KMS-11 (cell line): ENCODE data around the gene RNF220.

Experiments used
- H2AFZ ChIP-seq: fragments of 200-600 bp; sonication (generic); 2 replicates; pipeline ENCODE4 v1.6.1; 2016; ENCODE audit warnings: antibody characterized with exemption, mixed run types, low read depth
- H3K27ac ChIP-seq: fragments of 200-600 bp; sonication (generic); 2 replicates; pipeline ENCODE4 v1.6.1; 2016; ENCODE audit warnings: mild to moderate bottlenecking, mixed run types
- H3K27me3 ChIP-seq: fragments of 200-600 bp; sonication (generic); 2 replicates; pipeline ENCODE4 v1.6.1; 2017; ENCODE audit warnings: mild to moderate bottlenecking, low read depth, mixed run types, moderate library complexity; ENCODE audit not compliant: insufficient read depth
- H3K36me3 ChIP-seq: fragments of 200-600 bp; sonication (generic); 2 replicates; pipeline ENCODE4 v1.6.1; 2017; ENCODE audit warnings: mild to moderate bottlenecking, mixed run types; ENCODE audit not compliant: insufficient read depth
- H3K4me1 ChIP-seq: fragments of 200-600 bp; sonication (generic); 2 replicates; pipeline ENCODE4 v1.6.1; 2016; ENCODE audit warnings: mild to moderate bottlenecking, low read depth, mixed run types; ENCODE audit not compliant: poor library complexity, severe bottlenecking
- H3K4me2 ChIP-seq: fragments of 200-600 bp; sonication (generic); 2 replicates; pipeline ENCODE4 v1.7.0; 2016; ENCODE audit warnings: mild to moderate bottlenecking, mixed run types
- H3K4me3 ChIP-seq: fragments of 200-600 bp; sonication (generic); IDR thresholded peaks from 2 replicates; pipeline ENCODE4 v1.6.1; 2017; ENCODE audit warnings: low read depth, low read length, mixed read lengths; ENCODE audit not compliant: insufficient read depth
- H3K79me2 ChIP-seq: fragments of 200-600 bp; sonication (generic); 2 replicates; pipeline ENCODE4 v1.6.1; 2016; ENCODE audit warnings: low read depth, mixed run types; ENCODE audit not compliant: insufficient read depth
- H3K9ac ChIP-seq: fragments of 200-600 bp; sonication (generic); 2 replicates; pipeline ENCODE4 v1.6.1; 2016; ENCODE audit warnings: mild to moderate bottlenecking, mixed run types
- H4K20me1 ChIP-seq: fragments of 200-600 bp; sonication (generic); 2 replicates; pipeline ENCODE4 v1.6.1; 2016; ENCODE audit warnings: mild to moderate bottlenecking, mixed run types; ENCODE audit not compliant: insufficient read depth
- CTCF ChIP-seq: fragments of 200-600 bp; sonication (generic); conservative IDR thresholded peaks from 2 replicates; pipeline ENCODE4 v1.6.1; 2017; ENCODE audit warnings: low read depth, mild to moderate bottlenecking, antibody characterized with exemption, low read length, moderate library complexity, mixed read lengths

Gene RNF220

GRCh38 chr1:44609768-44610526 is 204.9 kb downstream of the RNF220 start:
- TF ChIP-seq CTCF: no peak
- no peak overlapping the region for H2AFZ ChIP-seq
- H3K27ac ChIP-seq: no peak overlapping the region

GRCh38 chr1:44610527-44611148 is 205.6 kb downstream of the RNF220 start:
- no peak overlapping the region for H3K4me3 ChIP-seq
- H3K4me1 ChIP-seq: no peaks in the 10 kb centered on the region
- H2AFZ ChIP-seq: no peak overlapping the region
- no peak overlapping the region for H3K27ac ChIP-seq
- H3K4me2 ChIP-seq: no peak overlapping the region
- no peaks in the 10 kb centered on the region for H4K20me1 ChIP-seq
- TF ChIP-seq CTCF: no peak
- no peaks in the 10 kb centered on the region for H3K27me3 ChIP-seq
- H3K9ac ChIP-seq: no peak overlapping the region
- H3K79me2 ChIP-seq: no peaks in the 10 kb centered on the region
- no peaks in the 10 kb centered on the region for H3K36me3 ChIP-seq

More at GRCh38 chr1:44609768-44610526, 204.9 kb downstream of the RNF220 start:
- Histone ChIP-seq H3K4me3 (no peak overlapping the region), H3K4me1 (no peaks in the 10 kb centered on the region), H3K4me2 (no peak overlapping the region), H4K20me1 (no peaks in the 10 kb centered on the region), H3K27me3 (no peaks in the 10 kb centered on the region), H3K9ac (no peak overlapping the region), H3K79me2 (no peaks in the 10 kb centered on the region), H3K36me3 (no peaks in the 10 kb centered on the region)

GRCh38 chr1:44611419-44611818 is 206.4 kb downstream of the RNF220 start:
- no peaks in the 10 kb centered on the region for H3K27me3 ChIP-seq
- no peaks in the 10 kb centered on the region for H4K20me1 ChIP-seq
- H3K4me2 ChIP-seq: no peak overlapping the region
- H3K4me3 ChIP-seq: no peak overlapping the region
- no peak overlapping the region for H2AFZ ChIP-seq
- no peak overlapping the region for H3K27ac ChIP-seq
- TF ChIP-seq CTCF: no peak
- H3K36me3 ChIP-seq: no peaks in the 10 kb centered on the region
- no peaks in the 10 kb centered on the region for H3K4me1 ChIP-seq
- no peak overlapping the region for H3K9ac ChIP-seq
- no peaks in the 10 kb centered on the region for H3K79me2 ChIP-seq

- H3K79me2 ChIP-seq: no peaks in the 10 kb centered on the region
- H2AFZ ChIP-seq: no peak overlapping the region
- no peak overlapping the region for H3K27ac ChIP-seq
- H3K4me3 ChIP-seq: no peak overlapping the region
- no peak for TF ChIP-seq CTCF
- H3K4me2 ChIP-seq: no peak overlapping the region
- no peaks in the 10 kb centered on the region for H4K20me1 ChIP-seq
- H3K9ac ChIP-seq: no peak overlapping the region
- H3K4me1 ChIP-seq: no peaks in the 10 kb centered on the region
- H3K27me3 ChIP-seq: no peaks in the 10 kb centered on the region
- no peaks in the 10 kb centered on the region for H3K36me3 ChIP-seq
These were observed 206.8 kb downstream of the RNF220 start for GRCh38 chr1:44611866-44612265.
